Fibroblast of lung (primary cell): ENCODE measurements around the gene IPO11.

Experiments used
- EZH2 ChIP-seq: IDR thresholded peaks from 2 replicates; pipeline ENCODE4 v1.5.1; 2012; ENCODE audit warnings: low read length, control low read depth, mild to moderate bottlenecking; ENCODE audit errors: missing control alignments
- TF ChIP-seq, protein P1 (sequence below), 2 donors: IDR thresholded peaks in 1 of 2; conservative IDR thresholded peaks in 1 of 2; 1 replicate in 1 of 2; 2 replicates in 1 of 2; pipeline ENCODE4 v1.5.1; 2011 to 2012; ENCODE audit warnings: low read length in 2 of 2, control low read depth in 1 of 2, inconsistent platforms in 1 of 2, low read depth in 1 of 2, mild to moderate bottlenecking in 1 of 2

DNA sequence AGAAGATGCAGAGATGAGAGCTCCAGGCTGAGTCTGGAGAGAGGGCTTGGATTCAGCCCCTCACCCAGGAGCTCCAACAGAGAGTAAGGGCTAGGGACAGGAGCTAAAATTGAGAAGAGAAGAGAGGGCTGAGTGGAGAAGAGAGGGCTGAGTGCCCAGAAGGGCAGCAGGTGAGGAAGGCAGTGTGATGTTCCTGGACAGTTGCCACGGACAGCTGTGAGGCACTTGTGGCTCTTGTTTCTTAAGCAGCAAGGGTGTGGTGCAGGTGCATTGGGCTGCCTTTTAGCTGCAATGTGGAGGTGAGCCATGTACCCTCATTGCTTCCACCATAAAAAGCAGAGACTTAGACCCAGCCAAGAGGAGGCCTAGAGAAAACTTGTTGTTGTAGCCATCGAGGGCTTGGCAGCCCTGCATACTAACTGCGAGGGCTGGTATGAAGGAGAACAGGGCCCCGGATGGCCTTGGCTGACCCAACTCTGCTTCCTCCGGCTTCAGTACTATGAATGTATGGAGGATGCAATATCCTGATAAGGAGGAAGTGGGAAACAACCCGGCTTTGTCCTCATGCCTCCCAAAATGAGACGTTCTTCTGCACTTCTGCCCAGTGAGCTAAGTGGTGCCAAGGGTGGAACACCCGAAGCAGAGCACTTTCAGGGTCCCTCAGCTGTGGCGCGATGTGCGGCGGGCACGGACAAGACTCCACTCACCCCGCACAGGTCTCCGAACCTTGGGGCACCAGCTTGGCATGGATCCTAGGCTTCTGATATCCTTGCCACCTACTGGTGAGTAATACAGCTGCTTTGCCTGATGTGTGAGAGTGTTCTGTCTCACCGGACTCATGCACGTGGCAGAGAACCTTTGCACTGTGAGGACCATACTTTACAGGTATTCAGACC is 231.2 kb downstream of the IPO11 start:
- TF ChIP-seq, protein P1, sequence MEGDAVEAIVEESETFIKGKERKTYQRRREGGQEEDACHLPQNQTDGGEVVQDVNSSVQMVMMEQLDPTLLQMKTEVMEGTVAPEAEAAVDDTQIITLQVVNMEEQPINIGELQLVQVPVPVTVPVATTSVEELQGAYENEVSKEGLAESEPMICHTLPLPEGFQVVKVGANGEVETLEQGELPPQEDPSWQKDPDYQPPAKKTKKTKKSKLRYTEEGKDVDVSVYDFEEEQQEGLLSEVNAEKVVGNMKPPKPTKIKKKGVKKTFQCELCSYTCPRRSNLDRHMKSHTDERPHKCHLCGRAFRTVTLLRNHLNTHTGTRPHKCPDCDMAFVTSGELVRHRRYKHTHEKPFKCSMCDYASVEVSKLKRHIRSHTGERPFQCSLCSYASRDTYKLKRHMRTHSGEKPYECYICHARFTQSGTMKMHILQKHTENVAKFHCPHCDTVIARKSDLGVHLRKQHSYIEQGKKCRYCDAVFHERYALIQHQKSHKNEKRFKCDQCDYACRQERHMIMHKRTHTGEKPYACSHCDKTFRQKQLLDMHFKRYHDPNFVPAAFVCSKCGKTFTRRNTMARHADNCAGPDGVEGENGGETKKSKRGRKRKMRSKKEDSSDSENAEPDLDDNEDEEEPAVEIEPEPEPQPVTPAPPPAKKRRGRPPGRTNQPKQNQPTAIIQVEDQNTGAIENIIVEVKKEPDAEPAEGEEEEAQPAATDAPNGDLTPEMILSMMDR (conservative IDR thresholded peaks at IDR 0.05 in 1 of 2, IDR thresholded peaks at IDR 0.05 in 1 of 2; ENCODE audit: low read depth in 1 of 2, low read length in 2 of 2) = no peak
- no peak for TF ChIP-seq EZH2
